C4-2B (cell line): ENCODE data around the gene ATG2B.

ENCODE experiments used
- CTCF ChIP-seq: fragments of 450-650 bp; conservative IDR thresholded peaks from 2 replicates; pipeline ENCODE4 v1.5.1; 2017; ENCODE audit warnings: mild to moderate bottlenecking
- ZFX ChIP-seq: fragments of 450-650 bp; IDR thresholded peaks from 2 replicates; pipeline ENCODE4 v1.6.1; 2017

- TF ChIP-seq CTCF (no peak), ZFX (no peak)
Measured at GRCh38 chr14:96238676-96239265, 124.4 kb downstream of the ATG2B start.
